ENCODE measurements around the gene MPPED2. TPM values are rescaled to one million over a fixed set of nuclear protein-coding genes. Genes with fewer than 3 reads are reported as not detected.

The MPPED2 gene
- total and polyA plus RNA-seq, 2 donors from 2014 or later: 10.8 to 12.9 TPM

- no peak for FAIRE-seq
- H3K4me3 ChIP-seq (ENCODE audit: low read length in 3 of 3): no peak overlapping the region
- TF ChIP-seq CTCF (IDR thresholded peaks at IDR 0.05; ENCODE audit: borderline replicate concordance, extremely low read depth, insufficient read depth): no peak
These were observed 4.5 kb downstream of the MPPED2 start for GRCh38 chr11:30581675-30582074.

GRCh38 chr11:30580573-30580972 lies 5.6 kb downstream of the MPPED2 start:
- DNase-seq: no peak
- Histone ChIP-seq H3K27ac (ENCODE audit: low read depth in 2 of 2, low read length in 2 of 2) (no peak overlapping the region), H3K4me1 (ENCODE audit: control insufficient read depth in 2 of 3, insufficient read depth in 2 of 3, low read depth in 1 of 3, low read length in 3 of 3) (peaks cover 0 to 6% (median 4%) of the 10 kb centered on the region in 3 donors), H3K9ac (ENCODE audit: low read length in 3 of 3) (no peak overlapping the region), H3K27me3 (ENCODE audit: control insufficient read depth, insufficient read depth, low read length) (peaks cover 15% of the 10 kb centered on the region), H3K4me3 (ENCODE audit: low read length in 3 of 3) (no peak overlapping the region), H3K9me3 (ENCODE audit: control insufficient read depth in 2 of 3, insufficient read depth in 1 of 3, low read length in 3 of 3) (no peaks in the 10 kb centered on the region), H3K36me3 (ENCODE audit: control insufficient read depth in 2 of 3, insufficient read depth in 3 of 3, low read length in 3 of 3) (no peaks in the 10 kb centered on the region)
- TF ChIP-seq CTCF (IDR thresholded peaks at IDR 0.05; ENCODE audit: borderline replicate concordance, extremely low read depth, insufficient read depth): no peak
- intact Hi-C loops (cut with DNase I): no loop called here
- FAIRE-seq: no peak

More at GRCh38 chr11:30581675-30582074, 4.5 kb downstream of the MPPED2 start:
- H3K9ac ChIP-seq (ENCODE audit: low read length in 3 of 3): no peak overlapping the region
- intact Hi-C loops (cut with DNase I): no loop called here
- H3K27ac ChIP-seq (ENCODE audit: low read depth in 2 of 2, low read length in 2 of 2): no peak overlapping the region
- H3K9me3 ChIP-seq (ENCODE audit: control insufficient read depth in 2 of 3, insufficient read depth in 1 of 3, low read length in 3 of 3): no peaks in the 10 kb centered on the region
- no peak for DNase-seq
- H3K27me3 ChIP-seq (ENCODE audit: control insufficient read depth, insufficient read depth, low read length): peaks cover 18% of the 10 kb centered on the region
- H3K36me3 ChIP-seq (ENCODE audit: control insufficient read depth in 2 of 3, insufficient read depth in 3 of 3, low read length in 3 of 3): no peaks in the 10 kb centered on the region
- H3K4me1 ChIP-seq (ENCODE audit: control insufficient read depth in 2 of 3, insufficient read depth in 2 of 3, low read depth in 1 of 3, low read length in 3 of 3): peaks cover 0 to 6% (median 6%) of the 10 kb centered on the region in 3 donors

GRCh38 chr11:30579415-30580175 lies 6.6 kb downstream of the MPPED2 start:
- H3K27me3 ChIP-seq (ENCODE audit: control insufficient read depth, insufficient read depth, low read length): peaks cover 15% of the 10 kb centered on the region
- intact Hi-C loops (cut with DNase I): no loop called here
- H3K4me1 ChIP-seq (ENCODE audit: control insufficient read depth in 2 of 3, insufficient read depth in 2 of 3, low read depth in 1 of 3, low read length in 3 of 3): peaks cover 0 to 6% (median 4%) of the 10 kb centered on the region in 3 donors
- no peak overlapping the region for H3K4me3 ChIP-seq (ENCODE audit: low read length in 3 of 3)
- no peaks in the 10 kb centered on the region for H3K36me3 ChIP-seq (ENCODE audit: control insufficient read depth in 2 of 3, insufficient read depth in 3 of 3, low read length in 3 of 3)
- no peak for TF ChIP-seq CTCF (IDR thresholded peaks at IDR 0.05; ENCODE audit: borderline replicate concordance, extremely low read depth, insufficient read depth)
- no peak overlapping the region for H3K9ac ChIP-seq (ENCODE audit: low read length in 3 of 3)
- FAIRE-seq (no peak), DNase-seq (no peak)
- H3K9me3 ChIP-seq (ENCODE audit: control insufficient read depth in 2 of 3, insufficient read depth in 1 of 3, low read length in 3 of 3): no peaks in the 10 kb centered on the region
- peak overlapping the region in 1 of 2 donors; percentile 47 for H3K27ac ChIP-seq (ENCODE audit: low read depth in 2 of 2, low read length in 2 of 2)
